ENCODE results near the gene UBIAD1.
"Not testable (repeated sequence)": the region's sequence is repeated elsewhere in the genome, so short reads cannot be mapped to it uniquely, and the experiment has no call there.

UBIAD1 gene

DNA sequence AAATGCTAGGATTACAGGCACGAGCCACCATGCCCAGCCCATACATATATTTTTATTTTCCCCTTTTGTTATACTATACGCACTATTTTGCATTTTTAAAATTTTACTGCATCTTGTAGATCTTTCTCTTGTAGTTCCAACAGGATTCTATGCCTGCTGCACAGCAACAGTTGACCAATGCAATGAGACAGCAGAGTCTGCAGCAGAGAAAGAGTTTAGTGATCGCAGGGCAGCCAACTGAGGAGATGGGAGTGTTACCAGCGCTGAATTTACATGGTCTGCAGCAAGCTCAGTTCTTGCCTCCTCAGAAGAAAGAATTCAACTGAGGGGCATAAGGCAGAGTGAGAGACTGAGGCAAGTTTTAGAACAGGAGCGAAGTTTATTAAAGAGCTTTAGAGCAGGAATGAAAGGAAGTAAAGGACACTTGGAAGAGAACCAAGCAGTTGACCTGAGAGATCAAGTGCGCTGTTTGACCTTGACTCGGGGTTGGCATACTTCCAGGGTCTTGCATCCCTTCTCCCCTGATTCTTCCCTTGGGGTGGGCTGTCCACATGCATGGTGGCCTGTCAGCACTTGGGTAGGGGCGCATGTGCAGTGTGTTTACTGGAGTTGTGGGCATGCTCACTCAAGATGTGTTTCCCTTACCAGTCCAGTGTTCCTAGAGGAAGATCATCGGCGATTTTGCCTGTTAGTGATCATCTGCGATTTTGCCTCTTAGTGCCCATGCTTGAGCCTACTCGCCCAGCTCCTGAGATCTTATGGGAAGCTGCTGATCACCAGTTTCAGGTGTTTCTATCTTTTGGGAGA lies 6.5 kb upstream of the UBIAD1 start:
- H3K27me3 ChIP-seq (ENCODE audit: insufficient read depth, insufficient read length) = no peaks in the 10 kb centered on the region
- H3K9ac ChIP-seq (ENCODE audit: insufficient read length, low read depth) = no peak overlapping the region
- no peak for DNase-seq (ENCODE audit: low read depth, low spot score)
- H3K36me3 ChIP-seq (ENCODE audit: insufficient read depth, insufficient read length, low read length) = no peaks in the 10 kb centered on the region
- H3K9me3 ChIP-seq (ENCODE audit: insufficient read depth, low read length) = no peaks in the 10 kb centered on the region
- no peak for TF ChIP-seq ZNF274 (IDR thresholded peaks at IDR 0.05; ENCODE audit: low read depth, low read length)
- TF ChIP-seq SUZ12 (IDR thresholded peaks at IDR 0.05; ENCODE audit: extremely low read depth, insufficient read depth, insufficient read length) = no peak
- no peak for TF ChIP-seq YY1 (IDR thresholded peaks at IDR 0.05; ENCODE audit: insufficient read depth, insufficient read length)
- H3K4me3 ChIP-seq (ENCODE audit: insufficient read length, low read depth) = no peak overlapping the region
- H3K4me1 ChIP-seq (ENCODE audit: insufficient read depth, insufficient read length) = no peaks in the 10 kb centered on the region

GRCh38 chr1:11267350-11268337 lies 5.4 kb upstream of the UBIAD1 start:
- not testable (repeated sequence) for H3K4me3 ChIP-seq (ENCODE audit: insufficient read length, low read depth); H3K36me3 ChIP-seq (ENCODE audit: insufficient read depth, insufficient read length, low read length); DNase-seq (ENCODE audit: low read depth, low spot score); H3K27me3 ChIP-seq (ENCODE audit: insufficient read depth, insufficient read length); H3K9me3 ChIP-seq (ENCODE audit: insufficient read depth, low read length); H3K4me1 ChIP-seq (ENCODE audit: insufficient read depth, insufficient read length); H3K9ac ChIP-seq (ENCODE audit: insufficient read length, low read depth)

GRCh38 chr1:11272544-11272831 lies 510 bp upstream of the UBIAD1 start:
- no peak for TF ChIP-seq YY1 (IDR thresholded peaks at IDR 0.05; ENCODE audit: insufficient read depth, insufficient read length)
- no peak for TF ChIP-seq ZNF274 (IDR thresholded peaks at IDR 0.05; ENCODE audit: low read depth, low read length)
- no peak for TF ChIP-seq SUZ12 (IDR thresholded peaks at IDR 0.05; ENCODE audit: extremely low read depth, insufficient read depth, insufficient read length)

GRCh38 chr1:11273595-11274234 lies 717 bp downstream of the UBIAD1 start:
- Histone ChIP-seq H3K4me1 (ENCODE audit: insufficient read depth, insufficient read length) (no peaks in the 10 kb centered on the region), H3K9me3 (ENCODE audit: insufficient read depth, low read length) (no peaks in the 10 kb centered on the region), H3K36me3 (ENCODE audit: insufficient read depth, insufficient read length, low read length) (peaks cover 25% of the 10 kb centered on the region), H3K9ac (ENCODE audit: insufficient read length, low read depth) (peak overlapping the region; percentile 96), H3K27me3 (ENCODE audit: insufficient read depth, insufficient read length) (no peaks in the 10 kb centered on the region), H3K4me3 (ENCODE audit: insufficient read length, low read depth) (peak overlapping the region; percentile 96)
- TF ChIP-seq YY1 (IDR thresholded peaks at IDR 0.05; ENCODE audit: insufficient read depth, insufficient read length) (no peak), ZNF274 (IDR thresholded peaks at IDR 0.05; ENCODE audit: low read depth, low read length) (no peak), SUZ12 (IDR thresholded peaks at IDR 0.05; ENCODE audit: extremely low read depth, insufficient read depth, insufficient read length) (no peak)
- DNase-seq (ENCODE audit: low read depth, low spot score) = no peak

More at GRCh38 chr1:11272544-11272831, 510 bp upstream of the UBIAD1 start:
- Histone ChIP-seq H3K4me3 (ENCODE audit: insufficient read length, low read depth) (no peak overlapping the region), H3K36me3 (ENCODE audit: insufficient read depth, insufficient read length, low read length) (peaks cover 17% of the 10 kb centered on the region), H3K9me3 (ENCODE audit: insufficient read depth, low read length) (no peaks in the 10 kb centered on the region), H3K9ac (ENCODE audit: insufficient read length, low read depth) (no peak overlapping the region), H3K4me1 (ENCODE audit: insufficient read depth, insufficient read length) (no peaks in the 10 kb centered on the region), H3K27me3 (ENCODE audit: insufficient read depth, insufficient read length) (no peaks in the 10 kb centered on the region)
- DNase-seq (ENCODE audit: low read depth, low spot score) = no peak

DNA sequence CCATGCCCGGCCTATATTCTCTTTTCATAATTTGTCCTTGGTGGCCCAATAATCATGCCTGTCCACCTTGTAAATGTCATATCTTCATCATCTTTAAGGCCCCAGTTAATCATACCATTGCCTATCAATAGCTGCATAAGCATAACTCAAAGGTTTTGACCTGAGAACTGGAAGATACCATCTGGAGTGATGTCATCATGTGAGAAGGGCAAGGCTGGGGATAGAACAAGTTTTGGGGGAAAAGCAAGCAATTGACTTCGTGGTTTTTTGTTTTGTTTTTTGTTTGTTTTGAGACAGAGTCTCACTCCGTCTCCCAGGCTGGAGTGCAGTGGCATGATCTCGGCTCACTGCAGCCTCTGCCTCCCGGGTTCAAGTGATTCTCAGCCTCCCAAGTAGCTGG lies 6.2 kb downstream of the UBIAD1 start:
- H3K9ac ChIP-seq (ENCODE audit: insufficient read length, low read depth) = no peak overlapping the region
- H3K36me3 ChIP-seq (ENCODE audit: insufficient read depth, insufficient read length, low read length) = peaks cover 44% of the 10 kb centered on the region
- no peak overlapping the region for H3K4me3 ChIP-seq (ENCODE audit: insufficient read length, low read depth)
- no peaks in the 10 kb centered on the region for H3K9me3 ChIP-seq (ENCODE audit: insufficient read depth, low read length)
- TF ChIP-seq ZNF274 (IDR thresholded peaks at IDR 0.05; ENCODE audit: low read depth, low read length) (no peak), YY1 (IDR thresholded peaks at IDR 0.05; ENCODE audit: insufficient read depth, insufficient read length) (no peak), SUZ12 (IDR thresholded peaks at IDR 0.05; ENCODE audit: extremely low read depth, insufficient read depth, insufficient read length) (no peak)
- no peak for DNase-seq (ENCODE audit: low read depth, low spot score)
- H3K27me3 ChIP-seq (ENCODE audit: insufficient read depth, insufficient read length) = no peaks in the 10 kb centered on the region
- H3K4me1 ChIP-seq (ENCODE audit: insufficient read depth, insufficient read length) = no peaks in the 10 kb centered on the region

GRCh38 chr1:11279630-11280029 lies 6.6 kb downstream of the UBIAD1 start:
- Histone ChIP-seq H3K9ac (ENCODE audit: insufficient read length, low read depth) (no peak overlapping the region), H3K27me3 (ENCODE audit: insufficient read depth, insufficient read length) (no peaks in the 10 kb centered on the region), H3K36me3 (ENCODE audit: insufficient read depth, insufficient read length, low read length) (peaks cover 44% of the 10 kb centered on the region), H3K4me3 (ENCODE audit: insufficient read length, low read depth) (no peak overlapping the region), H3K9me3 (ENCODE audit: insufficient read depth, low read length) (no peaks in the 10 kb centered on the region), H3K4me1 (ENCODE audit: insufficient read depth, insufficient read length) (no peaks in the 10 kb centered on the region)
- no peak for TF ChIP-seq YY1 (IDR thresholded peaks at IDR 0.05; ENCODE audit: insufficient read depth, insufficient read length)
- TF ChIP-seq SUZ12 (IDR thresholded peaks at IDR 0.05; ENCODE audit: extremely low read depth, insufficient read depth, insufficient read length) = no peak
- TF ChIP-seq ZNF274 (IDR thresholded peaks at IDR 0.05; ENCODE audit: low read depth, low read length) = no peak
- DNase-seq (ENCODE audit: low read depth, low spot score) = no peak
